ENCODE results near the gene TFR2.

GRCh38 chr7:100675581-100676350 is 34.4 kb upstream of the TFR2 start:
- TF ChIP-seq, protein P1, sequence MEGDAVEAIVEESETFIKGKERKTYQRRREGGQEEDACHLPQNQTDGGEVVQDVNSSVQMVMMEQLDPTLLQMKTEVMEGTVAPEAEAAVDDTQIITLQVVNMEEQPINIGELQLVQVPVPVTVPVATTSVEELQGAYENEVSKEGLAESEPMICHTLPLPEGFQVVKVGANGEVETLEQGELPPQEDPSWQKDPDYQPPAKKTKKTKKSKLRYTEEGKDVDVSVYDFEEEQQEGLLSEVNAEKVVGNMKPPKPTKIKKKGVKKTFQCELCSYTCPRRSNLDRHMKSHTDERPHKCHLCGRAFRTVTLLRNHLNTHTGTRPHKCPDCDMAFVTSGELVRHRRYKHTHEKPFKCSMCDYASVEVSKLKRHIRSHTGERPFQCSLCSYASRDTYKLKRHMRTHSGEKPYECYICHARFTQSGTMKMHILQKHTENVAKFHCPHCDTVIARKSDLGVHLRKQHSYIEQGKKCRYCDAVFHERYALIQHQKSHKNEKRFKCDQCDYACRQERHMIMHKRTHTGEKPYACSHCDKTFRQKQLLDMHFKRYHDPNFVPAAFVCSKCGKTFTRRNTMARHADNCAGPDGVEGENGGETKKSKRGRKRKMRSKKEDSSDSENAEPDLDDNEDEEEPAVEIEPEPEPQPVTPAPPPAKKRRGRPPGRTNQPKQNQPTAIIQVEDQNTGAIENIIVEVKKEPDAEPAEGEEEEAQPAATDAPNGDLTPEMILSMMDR (conservative IDR thresholded peaks at IDR 0.05; ENCODE audit: low read length), result no peak
- no peak for TF ChIP-seq EZH2phosphoT487 (IDR thresholded peaks at IDR 0.05; ENCODE audit: borderline replicate concordance, low read depth, low read length)

Measured in OCI-LY7 (cell line).